Lower leg skin (tissue), 3 donors: ENCODE measurements around the gene NTHL1.

Experiments used
- POLR2A ChIP-seq, 2 donors: fragments of 450-650 bp; IDR thresholded peaks; one replicate each; pipeline ENCODE4 v1.6.1; 2016 to 2017; ENCODE audit warnings: antibody characterized with exemption in 2 of 2, mild to moderate bottlenecking in 1 of 2, moderate library complexity in 1 of 2
- TF ChIP-seq, protein P1 (sequence below), 3 donors: fragments of 450-650 bp; IDR thresholded peaks; one replicate each; pipeline ENCODE4 v1.5.1; 2016; ENCODE audit warnings: antibody characterized with exemption in 3 of 3, mild to moderate bottlenecking in 3 of 3, moderate library complexity in 2 of 3

DNA sequence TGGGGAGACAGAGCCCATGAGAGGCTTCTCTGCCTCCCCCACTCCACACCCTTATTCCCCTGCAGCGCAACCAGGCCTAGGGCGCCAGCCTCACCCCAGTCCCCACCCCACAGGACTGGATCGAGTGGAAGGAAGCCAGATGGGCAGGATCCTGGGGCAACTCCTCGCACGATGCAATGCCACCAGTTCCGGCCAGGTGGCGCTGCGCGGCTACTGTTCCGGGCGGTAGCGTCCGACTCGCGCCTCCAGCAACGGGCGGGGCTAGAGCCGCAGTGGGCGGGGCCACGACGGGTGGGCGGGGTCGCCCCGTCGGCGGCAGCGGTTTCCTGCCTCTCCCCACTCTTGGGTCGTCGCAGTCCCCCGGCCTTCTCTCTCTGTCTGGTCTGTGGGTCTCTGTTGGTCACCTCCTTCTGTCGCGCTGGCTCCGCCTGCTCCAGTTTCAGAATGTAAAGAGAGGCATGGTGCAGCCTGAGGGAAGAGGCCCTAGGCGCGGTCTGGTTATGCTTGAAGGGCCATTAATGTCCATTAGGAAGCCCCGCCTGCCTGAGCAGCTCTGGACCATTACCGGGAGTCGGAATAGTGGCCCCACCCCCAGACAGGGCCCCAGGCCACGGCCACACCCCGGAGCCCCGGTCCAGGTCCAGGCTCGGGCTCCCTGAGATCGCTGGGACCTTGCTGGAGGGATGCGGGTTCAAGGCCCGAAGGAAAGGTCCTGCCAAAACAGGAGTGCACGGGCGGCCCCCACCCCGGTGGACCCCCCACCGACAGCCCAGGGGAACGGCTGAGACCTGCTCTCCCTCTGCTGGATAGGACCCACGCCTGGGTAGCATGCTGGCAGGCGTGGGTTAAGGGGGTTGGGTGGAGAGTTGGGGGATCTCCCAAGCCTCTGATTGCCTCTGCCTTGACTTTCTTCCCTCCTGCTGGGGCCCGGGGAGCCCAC lies 24.3 kb downstream of the NTHL1 start:
- TF ChIP-seq, protein P1, sequence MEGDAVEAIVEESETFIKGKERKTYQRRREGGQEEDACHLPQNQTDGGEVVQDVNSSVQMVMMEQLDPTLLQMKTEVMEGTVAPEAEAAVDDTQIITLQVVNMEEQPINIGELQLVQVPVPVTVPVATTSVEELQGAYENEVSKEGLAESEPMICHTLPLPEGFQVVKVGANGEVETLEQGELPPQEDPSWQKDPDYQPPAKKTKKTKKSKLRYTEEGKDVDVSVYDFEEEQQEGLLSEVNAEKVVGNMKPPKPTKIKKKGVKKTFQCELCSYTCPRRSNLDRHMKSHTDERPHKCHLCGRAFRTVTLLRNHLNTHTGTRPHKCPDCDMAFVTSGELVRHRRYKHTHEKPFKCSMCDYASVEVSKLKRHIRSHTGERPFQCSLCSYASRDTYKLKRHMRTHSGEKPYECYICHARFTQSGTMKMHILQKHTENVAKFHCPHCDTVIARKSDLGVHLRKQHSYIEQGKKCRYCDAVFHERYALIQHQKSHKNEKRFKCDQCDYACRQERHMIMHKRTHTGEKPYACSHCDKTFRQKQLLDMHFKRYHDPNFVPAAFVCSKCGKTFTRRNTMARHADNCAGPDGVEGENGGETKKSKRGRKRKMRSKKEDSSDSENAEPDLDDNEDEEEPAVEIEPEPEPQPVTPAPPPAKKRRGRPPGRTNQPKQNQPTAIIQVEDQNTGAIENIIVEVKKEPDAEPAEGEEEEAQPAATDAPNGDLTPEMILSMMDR (IDR thresholded peaks at IDR 0.05) = peak in 1 of 3 donors; percentile 93
- TF ChIP-seq POLR2A (IDR thresholded peaks at IDR 0.05) = no peak
